NK-92 (cell line): ENCODE results near the gene SUGCT.
"Not testable (repeated sequence)": the region's sequence is repeated elsewhere in the genome, so short reads cannot be mapped to it uniquely, and the experiment has no call there.

Experiments
- DNase-seq: peaks from one replicate; lab custom pipeline; 2025; ENCODE audit not compliant: unreplicated experiment; lab: John Stamatoyannopoulos, UW

Gene SUGCT

GRCh38 chr7:40394400-40394799 is 259.6 kb downstream of the SUGCT start:
- no peak for DNase-seq

- DNase-seq, result no peak
These were observed 265.7 kb downstream of the SUGCT start for GRCh38 chr7:40400525-40400924.

- DNase-seq, result no peak
These were observed 266.6 kb downstream of the SUGCT start for GRCh38 chr7:40401406-40401805.

- DNase-seq, result no peak
These were observed 267.9 kb downstream of the SUGCT start for GRCh38 chr7:40402661-40403060.

- no peak for DNase-seq
These were observed 269.1 kb downstream of the SUGCT start for GRCh38 chr7:40403703-40404476.

- no peak for DNase-seq
These were observed 271.2 kb downstream of the SUGCT start for GRCh38 chr7:40405991-40406390.

- DNase-seq, result no peak
These were observed 277.5 kb downstream of the SUGCT start for GRCh38 chr7:40412323-40412722.

GRCh38 chr7:40414704-40415103 is 279.9 kb downstream of the SUGCT start:
- DNase-seq, result not testable (repeated sequence)

- no peak for DNase-seq
These were observed 283.6 kb downstream of the SUGCT start for GRCh38 chr7:40418448-40418847.

GRCh38 chr7:40418983-40419382 is 284.2 kb downstream of the SUGCT start:
- no peak for DNase-seq

GRCh38 chr7:40419806-40420205 is 285.0 kb downstream of the SUGCT start:
- no peak for DNase-seq

GRCh38 chr7:40421433-40421832 is 286.6 kb downstream of the SUGCT start:
- DNase-seq, result no peak

- no peak for DNase-seq
These were observed 290.9 kb downstream of the SUGCT start for GRCh38 chr7:40425696-40426095.

GRCh38 chr7:40428421-40428820 is 293.6 kb downstream of the SUGCT start:
- DNase-seq, result no peak

GRCh38 chr7:40429826-40430225 is 295.0 kb downstream of the SUGCT start:
- DNase-seq, result no peak

- no peak for DNase-seq
These were observed 297.2 kb downstream of the SUGCT start for GRCh38 chr7:40432046-40432445.

GRCh38 chr7:40436710-40437109 is 301.9 kb downstream of the SUGCT start:
- no peak for DNase-seq

- DNase-seq, result no peak
These were observed 302.7 kb downstream of the SUGCT start for GRCh38 chr7:40437498-40437897.

- no peak for DNase-seq
These were observed 303.3 kb downstream of the SUGCT start for GRCh38 chr7:40437936-40438634.

GRCh38 chr7:40439686-40440085 is 304.9 kb downstream of the SUGCT start:
- DNase-seq, result no peak

GRCh38 chr7:40447345-40447744 is 312.5 kb downstream of the SUGCT start:
- DNase-seq, result no peak

- DNase-seq, result no peak
These were observed 320.7 kb downstream of the SUGCT start for GRCh38 chr7:40455485-40455884.
